ENCODE data around the gene SLC25A12. TPM values are rescaled to one million over a fixed set of nuclear protein-coding genes. Genes with fewer than 3 reads are reported as not detected.

Gene SLC25A12
- total and polyA plus RNA-seq, 9 of the 15 experiments (the other 6 are each of a cell fraction or from before 2014, with no cell fraction given) = 13.5 to 36.5 (median 21.7) TPM

- TF ChIP-seq ELK1 (CRISPR knock-in tag; IDR thresholded peaks at IDR 0.05) = no peak
- TF ChIP-seq ASH1L (IDR thresholded peaks at IDR 0.05; ENCODE audit: borderline replicate concordance, low read depth, partially characterized antibody) = peak; percentile 35
- TF ChIP-seq NEUROD1 (IDR thresholded peaks at IDR 0.05; ENCODE audit: borderline replicate concordance, low read depth, low read length, partially characterized antibody) = peak; percentile 14
- no peak for TF ChIP-seq THRA (IDR thresholded peaks at IDR 0.05)
- no peak; the same call in 1 of the 2 replicates for TF ChIP-seq ZFP91 (CRISPR knock-in tag; IDR thresholded peaks at IDR 0.05)
- peak; percentile 73 for TF ChIP-seq MEIS2 (IDR thresholded peaks at IDR 0.05; ENCODE audit: partially characterized antibody)
- TF ChIP-seq ID3 (CRISPR knock-in tag; IDR thresholded peaks at IDR 0.05) = no peak
- TF ChIP-seq ID3 (tag; IDR thresholded peaks at IDR 0.05) = peak; percentile 63; the same call in 1 of the 2 replicates
- TF ChIP-seq MYC (IDR thresholded peaks at IDR 0.05; ENCODE audit: low read depth, low read length) = peak; percentile 93
- peak; percentile 49; the same call in 1 of the 2 replicates for TF ChIP-seq MYC (CRISPR knock-in tag; IDR thresholded peaks at IDR 0.05; ENCODE audit: borderline replicate concordance, low read depth)
- TF ChIP-seq IRF1 (CRISPR knock-in tag; IDR thresholded peaks at IDR 0.05; ENCODE audit: borderline replicate concordance) = no peak
- no peak for TF ChIP-seq NR2C1 (IDR thresholded peaks at IDR 0.05)
- no peak for TF ChIP-seq NR2C1 (tag; IDR thresholded peaks at IDR 0.05)
- TF ChIP-seq ESRRA (IDR thresholded peaks at IDR 0.05; ENCODE audit: borderline replicate concordance, low read depth) = peak; percentile 91
- TF ChIP-seq ZNF696 (CRISPR knock-in tag; conservative IDR thresholded peaks at IDR 0.05) = no peak
Measured at GRCh38 chr2:171893824-171894611, at the start of gene SLC25A12 (continued).

All from K562 (cell line).